ENCODE results near the gene MAP2K2.
"Not testable (repeated sequence)": the region's sequence is repeated elsewhere in the genome, so short reads cannot be mapped to it uniquely, and the experiment has no call there.

Gene MAP2K2

GRCh38 chr19:4129050-4129449, 5.1 kb upstream of the MAP2K2 start:
- not testable (repeated sequence) for DNase-seq

GRCh38 chr19:4127322-4127721, 3.4 kb upstream of the MAP2K2 start:
- not testable (repeated sequence) for DNase-seq

GRCh38 chr19:4124638-4125037, 716 bp upstream of the MAP2K2 start:
- peak; percentile 36 for DNase-seq

DNA sequence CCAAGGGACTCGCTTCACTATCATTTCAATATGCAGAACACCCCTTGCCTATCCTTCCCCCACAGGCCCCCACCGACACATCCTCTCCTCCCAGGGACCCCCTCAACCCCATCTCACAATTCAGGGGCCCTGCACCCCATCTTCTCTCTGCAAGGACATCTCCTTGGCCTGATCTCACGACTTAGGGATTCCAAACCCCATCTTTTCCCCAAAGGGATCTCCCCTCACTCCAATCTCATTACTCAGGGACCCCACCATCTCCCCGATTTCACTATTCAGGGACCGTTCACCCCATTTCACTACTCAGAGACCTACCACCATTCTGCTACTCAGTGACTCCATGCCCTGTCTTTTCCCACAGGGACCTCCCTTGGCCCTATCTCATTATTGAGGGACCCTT, 1.4 kb downstream of the MAP2K2 start:
- DNase-seq = no peak

GRCh38 chr19:4121815-4122214, 2.1 kb downstream of the MAP2K2 start:
- DNase-seq = no peak

DNA sequence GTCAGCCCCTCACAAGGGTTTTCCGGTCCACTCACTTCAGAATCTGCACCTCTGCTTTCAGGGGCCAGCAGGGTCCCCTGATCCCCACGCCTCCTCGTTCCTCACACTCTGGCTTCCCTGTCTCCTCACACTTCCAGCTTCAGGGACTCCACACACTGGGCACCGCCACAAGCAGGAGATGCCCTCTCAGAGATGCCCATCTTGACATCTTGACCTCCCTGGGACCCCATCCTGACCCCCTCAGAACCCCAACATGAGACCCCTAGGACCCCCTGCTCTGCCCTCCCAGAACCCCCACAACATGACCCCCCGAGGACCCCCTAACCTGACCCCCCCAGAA, 2.7 kb downstream of the MAP2K2 start:
- no peak for DNase-seq

- no peak for DNase-seq
Observed at GRCh38 chr19:4120559-4121272, 3.2 kb downstream of the MAP2K2 start.

GRCh38 chr19:4119763-4120162, 4.2 kb downstream of the MAP2K2 start:
- DNase-seq = no peak

GRCh38 chr19:4115818-4116385, 8.0 kb downstream of the MAP2K2 start:
- DNase-seq = no peak

DNA sequence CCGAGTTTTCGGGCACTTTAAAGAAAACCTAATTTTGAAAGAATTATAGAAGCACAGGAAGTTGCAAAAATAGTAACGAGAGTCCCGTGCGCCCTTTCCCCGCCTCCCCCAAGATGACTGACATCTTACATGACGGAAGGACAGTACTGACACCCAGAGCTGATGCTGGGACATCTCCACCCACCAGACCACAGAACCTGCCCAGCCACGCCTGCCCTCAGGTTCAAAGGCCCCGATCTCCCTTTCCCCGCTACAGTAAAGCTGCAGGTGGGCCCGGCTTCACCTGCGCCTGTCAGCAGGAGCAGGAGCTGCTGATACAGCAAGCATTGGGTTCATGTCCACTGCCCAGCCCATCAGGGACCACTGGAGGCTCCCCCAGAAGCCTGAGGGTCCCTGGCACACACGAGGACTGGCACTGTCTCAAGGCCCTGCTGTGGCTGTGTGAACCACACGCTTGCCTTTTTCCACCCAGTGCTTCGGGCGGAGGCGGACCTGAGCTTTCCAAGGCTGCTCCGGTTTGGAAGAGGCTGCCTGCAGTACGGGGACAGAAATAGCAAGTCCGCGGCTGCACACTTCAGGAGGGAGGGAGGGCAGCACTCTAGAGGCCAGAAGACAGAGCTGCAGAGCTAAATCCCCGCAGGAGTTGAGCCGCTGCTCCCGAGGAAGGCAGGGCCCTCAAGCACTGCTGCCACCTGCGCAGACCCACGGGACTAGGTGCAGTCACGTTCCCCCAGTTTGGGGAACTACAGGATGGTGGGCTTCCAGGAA, 8.7 kb downstream of the MAP2K2 start:
- DNase-seq = no peak

DNA sequence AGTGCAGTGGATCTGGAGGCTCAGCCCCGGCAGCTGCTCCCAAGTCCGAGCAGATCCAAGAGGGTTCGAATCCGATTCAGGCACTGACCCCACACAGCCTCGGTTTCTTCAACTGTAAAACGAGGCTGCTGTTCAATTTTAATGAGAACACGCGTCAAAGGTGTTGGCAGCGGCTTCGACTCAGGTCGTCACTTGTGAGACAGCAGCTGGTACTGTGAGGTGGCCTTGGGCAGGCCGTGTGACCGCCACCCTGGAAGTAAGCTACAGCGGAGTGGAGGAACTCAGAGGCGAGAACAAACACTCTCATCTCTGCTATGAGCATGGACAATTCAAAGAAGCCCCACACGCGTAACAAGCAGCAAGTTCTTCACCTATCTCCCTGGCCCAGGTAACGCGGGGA, 9.7 kb downstream of the MAP2K2 start:
- no peak for DNase-seq

GRCh38 chr19:4113398-4114088, 10.4 kb downstream of the MAP2K2 start:
- DNase-seq = no peak

- DNase-seq = no peak
Observed at GRCh38 chr19:4112367-4112766, 11.6 kb downstream of the MAP2K2 start.

- no peak for DNase-seq
Observed at GRCh38 chr19:4109626-4109945, 14.3 kb downstream of the MAP2K2 start.

DNA sequence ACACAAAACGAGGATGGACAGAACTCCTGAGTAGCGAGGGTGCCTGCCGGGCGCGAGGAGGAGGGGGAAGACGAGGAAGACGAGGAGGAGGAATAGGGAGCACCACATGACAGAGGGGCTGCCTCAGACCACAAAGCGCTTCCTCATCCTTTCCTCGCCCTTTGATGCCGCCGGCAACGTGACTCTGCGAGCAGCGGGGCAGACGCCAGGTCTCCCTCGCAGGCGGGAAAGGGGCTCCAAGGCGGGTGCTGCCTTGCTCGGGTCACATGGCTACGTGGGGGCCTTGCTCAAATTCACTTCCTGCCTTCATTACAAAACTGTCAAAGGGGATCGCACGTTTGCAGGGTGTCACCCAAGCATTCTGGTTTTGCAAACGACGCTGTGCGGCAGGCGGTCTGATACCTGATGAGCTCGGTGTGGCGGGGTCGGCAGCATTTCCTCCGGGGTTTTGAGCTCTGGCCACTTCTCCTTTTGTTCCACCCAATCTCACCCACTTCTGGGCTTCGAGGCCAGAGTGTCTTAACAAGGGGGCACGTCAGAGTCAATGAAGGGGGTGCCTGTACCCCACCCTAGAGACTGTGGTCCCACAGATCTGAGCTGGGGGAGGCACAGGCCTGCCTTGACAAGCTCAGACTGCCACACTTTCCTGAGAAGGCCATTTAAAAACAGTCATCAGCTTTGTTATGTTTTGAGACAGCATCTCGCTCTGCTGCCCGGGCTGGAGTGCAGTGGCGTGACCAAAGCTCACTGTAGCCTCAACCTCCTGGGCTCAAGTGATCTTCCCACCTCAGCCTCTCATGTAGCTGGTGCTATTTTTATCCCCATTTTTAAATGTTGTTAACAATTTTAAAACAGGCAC, 14.9 kb downstream of the MAP2K2 start:
- DNase-seq = no peak

GRCh38 chr19:4103080-4103433, 20.9 kb downstream of the MAP2K2 start:
- DNase-seq = no peak

DNA sequence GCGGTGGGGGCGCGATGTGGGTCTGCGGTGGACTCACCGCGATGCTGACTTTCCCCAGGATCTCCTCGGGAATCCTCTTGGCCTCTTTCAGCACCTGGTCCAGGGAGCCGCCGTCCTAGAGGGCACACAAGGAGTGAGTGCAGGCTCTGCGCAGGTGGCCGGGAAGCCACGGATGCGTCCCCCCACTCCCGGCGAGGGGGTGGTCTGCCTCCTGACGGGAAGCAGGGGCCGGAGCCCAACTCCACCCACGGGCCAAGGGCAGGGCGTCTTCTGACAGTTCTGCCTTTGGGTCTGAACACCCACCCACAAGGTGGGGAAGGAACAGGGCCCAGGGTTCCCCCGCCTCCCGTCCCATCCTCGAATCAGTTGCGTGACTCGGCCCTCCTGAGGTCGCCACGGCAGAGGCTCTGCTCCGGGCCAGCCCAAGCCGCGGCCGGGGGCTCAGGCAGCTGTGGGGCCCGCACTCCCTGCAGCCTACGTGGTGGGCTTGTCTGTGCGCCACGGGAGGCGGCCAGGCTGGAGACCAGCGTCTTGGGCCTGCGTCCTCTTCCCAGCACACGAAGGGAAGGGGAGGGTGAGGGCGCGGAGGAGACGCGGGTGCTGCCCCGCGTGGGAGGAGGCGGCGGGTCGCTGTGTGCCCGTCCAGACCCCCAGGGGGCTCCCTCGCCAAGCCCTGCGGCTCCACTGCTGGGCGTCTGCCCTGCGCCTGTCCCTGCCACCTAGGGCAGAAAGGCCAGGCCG, 21.4 kb downstream of the MAP2K2 start:
- no peak for DNase-seq

DNA sequence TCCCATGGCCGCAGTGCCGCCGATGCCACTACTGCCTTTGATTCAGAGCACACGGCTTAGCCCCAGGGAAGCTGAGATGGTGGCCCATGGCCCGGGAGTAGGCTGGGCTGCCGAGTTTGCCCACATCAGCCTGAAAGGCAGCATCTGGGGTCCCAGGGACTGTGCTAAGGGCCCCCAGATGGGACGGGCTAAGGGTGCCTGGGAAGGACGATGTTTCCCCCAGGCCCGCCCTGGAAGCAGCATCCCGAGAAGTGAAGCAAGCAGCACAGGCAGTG, 22.5 kb downstream of the MAP2K2 start:
- DNase-seq = no peak

- no peak for DNase-seq
Observed at GRCh38 chr19:4100647-4101495, 23.1 kb downstream of the MAP2K2 start.

- DNase-seq = no peak
Observed at GRCh38 chr19:4099041-4099764, 24.7 kb downstream of the MAP2K2 start.

GRCh38 chr19:4098493-4098892, 25.4 kb downstream of the MAP2K2 start:
- DNase-seq = no peak

Measured in DMS53 (cell line).